Esophagus muscularis mucosa (tissue), 4 donors: ENCODE results near the gene FBL. TPM values are rescaled to one million over a fixed set of nuclear protein-coding genes. Genes with fewer than 3 reads are reported as not detected.
A peak's percentile ranks its signal among the peaks of the same experiment; 100 is the strongest.
"Not testable (repeated sequence)": the region's sequence is repeated elsewhere in the genome, so short reads cannot be mapped to it uniquely, and the experiment has no call there.

Experiments used
- DNase-seq: peaks from one replicate; pipeline ENCODE4 v3.0.0-alpha.2; 2017; ENCODE audit errors: extremely low spot score
- H3K27ac ChIP-seq, 4 donors: fragments of 200-600 bp; sonication (generic); replicated peaks in 1 of 4; 1 replicate in 3 of 4; 2 replicates in 1 of 4; pipeline ENCODE4 v1.5.1; 2016 to 2019; ENCODE audit warnings: mild to moderate bottlenecking in 1 of 4
- H3K27me3 ChIP-seq, 4 donors: fragments of 200-600 bp; sonication (generic); one replicate each; pipeline versions ENCODE4 v1.5.1 to v1.6.0; 2016 to 2019
- H3K36me3 ChIP-seq, 4 donors: fragments of 200-600 bp; sonication (generic); one replicate each; pipeline ENCODE4 v1.5.1; 2016 to 2019
- H3K4me1 ChIP-seq, 4 donors: fragments of 200-600 bp; sonication (generic); one replicate each; pipeline ENCODE4 v1.5.1; 2016 to 2019
- H3K4me3 ChIP-seq, 4 donors: fragments of 200-600 bp; sonication (generic); 1 replicate in 2 of 4; 2 replicates in 2 of 4; pipeline ENCODE4 v1.5.1; 2016 to 2019; ENCODE audit warnings: mild to moderate bottlenecking in 4 of 4, moderate library complexity in 1 of 4
- H3K9me3 ChIP-seq, 4 donors: fragments of 200-600 bp; sonication (generic); 1 replicate in 3 of 4; 2 replicates in 1 of 4; pipeline ENCODE4 v1.5.1; 2016 to 2019
- CTCF ChIP-seq, 3 experiments: fragments of 200-600 bp in 2 of 3; fragments of 450-650 bp in 1 of 3; sonication (generic) in 2 of 3; IDR thresholded peaks; one replicate each; pipeline ENCODE4 v1.5.1; 2017 to 2019; ENCODE audit warnings: antibody characterized with exemption in 3 of 3, mild to moderate bottlenecking in 2 of 3, moderate library complexity in 1 of 3
- EP300 ChIP-seq: sonication (generic); formaldehyde crosslinking; IDR thresholded peaks from one replicate; pipeline ENCODE4 v1.6.1; 2017; ENCODE audit warnings: antibody characterized with exemption
- POLR2A ChIP-seq: fragments of 450-650 bp; IDR thresholded peaks from one replicate; pipeline ENCODE4 v1.6.1; 2017; ENCODE audit warnings: antibody characterized with exemption, moderate library complexity, mild to moderate bottlenecking, low read depth
- POLR2AphosphoS5 ChIP-seq, 2 donors: sonication (generic); formaldehyde crosslinking; IDR thresholded peaks; one replicate each; pipeline ENCODE4 v1.6.1; 2017; ENCODE audit warnings: antibody characterized with exemption in 2 of 2
- WGBS: methylation state at CpG from one replicate; pipeline ENCODE4 v1.1.5; 2018; 5-methylcytosine and 5-hydroxymethylcytosine counted together
- intact Hi-C: fragments of 100-400 bp; cut with DNase I; formaldehyde crosslinking; loops from one replicate; pipeline ENCODE4 v1.15.1; 2023
- total RNA-seq, 4 donors: library from RNA; depleted of rRNA; stranded (reverse); fragments of >200 nt; gene quantifications; one replicate each; pipeline versions ENCODE4 v1.1.0 to v1.2.1, GENCODE V29; 2016

The FBL gene
- total RNA-seq, 4 donors from 2014 or later = 90.6 to 142 (median 96.7) TPM

GRCh38 chr19:39813264-39813993 is 32.8 kb downstream of the FBL start:
- Histone ChIP-seq H3K9me3 (no peaks in the 10 kb centered on the region), H3K4me1 (peaks cover 0 to 3% (median under 1%) of the 10 kb centered on the region in 4 donors), H3K36me3 (peaks cover 5 to 15% (median 7%) of the 10 kb centered on the region in 4 donors), H3K4me3 (no peak overlapping the region), H3K27me3 (no peaks in the 10 kb centered on the region), H3K27ac (no peak overlapping the region)
- intact Hi-C loops = no loop called here
- TF ChIP-seq POLR2A (no peak), CTCF (IDR thresholded peaks at IDR 0.05) (no peak), POLR2AphosphoS5 (IDR thresholded peaks at IDR 0.05) (no peak), EP300 (no peak)
- DNase-seq = peak; percentile 31
- 77% methylated on average over 9 of the region's 9 CpGs for WGBS

GRCh38 chr19:39811064-39811463 is 35.1 kb downstream of the FBL start:
- H3K4me3 ChIP-seq = no peak overlapping the region
- 90% methylated on average over 4 of the region's 4 CpGs for WGBS
- no peaks in the 10 kb centered on the region for H3K27me3 ChIP-seq
- no peaks in the 10 kb centered on the region for H3K4me1 ChIP-seq
- no peak overlapping the region for H3K27ac ChIP-seq
- peaks cover 0 to 3% (median 1%) of the 10 kb centered on the region in 4 donors for H3K36me3 ChIP-seq
- TF ChIP-seq POLR2AphosphoS5 (IDR thresholded peaks at IDR 0.05) (no peak), CTCF (IDR thresholded peaks at IDR 0.05) (no peak), EP300 (no peak), POLR2A (no peak)
- intact Hi-C loops = no loop called here
- no peaks in the 10 kb centered on the region for H3K9me3 ChIP-seq
- peak; percentile 26 for DNase-seq

GRCh38 chr19:39810424-39810823 is 35.8 kb downstream of the FBL start:
- intact Hi-C loops = no loop called here
- 86% methylated on average over 4 of the region's 4 CpGs for WGBS
- H3K27me3 ChIP-seq = no peaks in the 10 kb centered on the region
- H3K9me3 ChIP-seq = no peaks in the 10 kb centered on the region
- no peaks in the 10 kb centered on the region for H3K4me1 ChIP-seq
- DNase-seq = peak; percentile 19
- no peak overlapping the region for H3K27ac ChIP-seq
- TF ChIP-seq POLR2AphosphoS5 (IDR thresholded peaks at IDR 0.05) (no peak), POLR2A (no peak), CTCF (IDR thresholded peaks at IDR 0.05) (no peak), EP300 (no peak)
- H3K4me3 ChIP-seq = no peak overlapping the region
- H3K36me3 ChIP-seq = no peaks in the 10 kb centered on the region

GRCh38 chr19:39809368-39809767 is 36.8 kb downstream of the FBL start:
- no peaks in the 10 kb centered on the region for H3K4me1 ChIP-seq
- no peak overlapping the region for H3K27ac ChIP-seq
- WGBS = 94% methylated on average over 4 of the region's 4 CpGs
- peak; percentile 60 for DNase-seq
- no peaks in the 10 kb centered on the region for H3K36me3 ChIP-seq
- H3K27me3 ChIP-seq = no peaks in the 10 kb centered on the region
- intact Hi-C loops = no loop called here
- TF ChIP-seq CTCF (IDR thresholded peaks at IDR 0.05) = no peak
- TF ChIP-seq POLR2A = no peak
- no peak for TF ChIP-seq EP300
- no peak for TF ChIP-seq POLR2AphosphoS5 (IDR thresholded peaks at IDR 0.05)
- H3K9me3 ChIP-seq = no peaks in the 10 kb centered on the region
- no peak overlapping the region for H3K4me3 ChIP-seq

- H3K4me3 ChIP-seq, intact Hi-C loops, H3K4me1 ChIP-seq, H3K36me3 ChIP-seq, H3K9me3 ChIP-seq, H3K27me3 ChIP-seq, H3K27ac ChIP-seq: not testable (repeated sequence)
- peak; percentile 47 for DNase-seq
- WGBS = 91% methylated on average over 7 of the region's 7 CpGs
These were observed 37.5 kb downstream of the FBL start for GRCh38 chr19:39808688-39809087.
